MM.1S (cell line): ENCODE results near the gene AQP2.

Source experiments
- DNase-seq: peaks from one replicate; pipeline ENCODE4 v3.0.0-alpha.2; 2015
- H2AFZ ChIP-seq: fragments of 300-600 bp; sonication (generic); 2 replicates; pipeline ENCODE4 v1.6.0; 2016; ENCODE audit warnings: antibody characterized with exemption, low read length
- H3F3A ChIP-seq: fragments of 300-600 bp; sonication (generic); 2 replicates; pipeline ENCODE4 v1.6.1; 2016; ENCODE audit warnings: mild to moderate bottlenecking, antibody characterized with exemption, low read length, moderate library complexity, mixed read lengths; ENCODE audit not compliant: insufficient read depth
- H3K27ac ChIP-seq: fragments of 300-600 bp; sonication (generic); 2 replicates; pipeline ENCODE4 v1.5.1; 2016; ENCODE audit warnings: mild to moderate bottlenecking, low read length
- H3K27me3 ChIP-seq: fragments of 300-600 bp; sonication (generic); replicated peaks from 2 replicates; pipeline ENCODE4 v1.6.0; 2016; ENCODE audit warnings: low read length; ENCODE audit not compliant: insufficient read depth
- H3K36me3 ChIP-seq: fragments of 300-600 bp; sonication (generic); replicated peaks from 2 replicates; pipeline ENCODE4 v1.6.1; 2016; ENCODE audit warnings: mild to moderate bottlenecking, low read length, mixed read lengths; ENCODE audit not compliant: insufficient read depth
- H3K4me1 ChIP-seq: fragments of 300-600 bp; sonication (generic); 2 replicates; pipeline ENCODE4 v1.6.1; 2016; ENCODE audit warnings: low read length, mixed read lengths
- H3K4me2 ChIP-seq: fragments of 300-600 bp; sonication (generic); 2 replicates; pipeline ENCODE4 v1.6.0; 2016; ENCODE audit warnings: low read depth, low read length
- H3K4me3 ChIP-seq: fragments of 300-600 bp; sonication (generic); 2 replicates; pipeline ENCODE4 v1.5.1; 2016; ENCODE audit warnings: low read length, mixed read lengths
- H3K79me2 ChIP-seq: fragments of 300-600 bp; sonication (generic); 2 replicates; pipeline ENCODE4 v1.6.1; 2016; ENCODE audit warnings: mixed run types, low read length, mixed read lengths
- H3K9ac ChIP-seq: fragments of 300-600 bp; sonication (generic); 2 replicates; pipeline ENCODE4 v1.6.1; 2016; ENCODE audit warnings: low read length, mixed read lengths
- H3K9me2 ChIP-seq: fragments of 300-600 bp; sonication (generic); replicated peaks from 2 replicates; pipeline ENCODE4 v1.6.1; 2016; ENCODE audit warnings: mild to moderate bottlenecking, low read length, mixed read lengths; ENCODE audit not compliant: insufficient read depth
- H3K9me3 ChIP-seq: fragments of 300-600 bp; sonication (generic); replicated peaks from 2 replicates; pipeline ENCODE4 v1.6.1; 2016; ENCODE audit warnings: mild to moderate bottlenecking, low read length, mixed read lengths; ENCODE audit not compliant: insufficient read depth
- H4K20me1 ChIP-seq: fragments of 300-600 bp; sonication (generic); 2 replicates; pipeline ENCODE4 v1.6.1; 2016; ENCODE audit warnings: mild to moderate bottlenecking, low read length, moderate library complexity, mixed read lengths; ENCODE audit not compliant: insufficient read depth
- EZH2 ChIP-seq: fragments of 300-600 bp; sonication (generic); optimal IDR thresholded peaks from 2 replicates; pipeline ENCODE3; 2017; ENCODE audit warnings: low read depth, mild to moderate bottlenecking, antibody characterized with exemption, low read length, mixed read lengths
- EZH2phosphoT487 ChIP-seq: fragments of 300-600 bp; sonication (generic); IDR thresholded peaks from 2 replicates; pipeline ENCODE4 v1.6.1; 2018; ENCODE audit warnings: antibody characterized with exemption, low read length
- TF ChIP-seq, protein P1 (sequence below): fragments of 300-600 bp; sonication (generic); IDR thresholded peaks from 2 replicates; pipeline ENCODE4 v1.5.1; 2016; ENCODE audit warnings: antibody characterized with exemption, low read length, mixed read lengths

AQP2 gene

GRCh38 chr12:49952391-49953055 lies 2.0 kb downstream of the AQP2 start:
- Histone ChIP-seq H3K27me3 (peaks cover 32% of the 10 kb centered on the region), H3F3A (no peaks in the 10 kb centered on the region), H3K9me2 (no peaks in the 10 kb centered on the region), H2AFZ (no peak overlapping the region), H3K9ac (no peak overlapping the region), H3K4me1 (no peaks in the 10 kb centered on the region), H3K4me2 (no peak overlapping the region), H3K36me3 (no peaks in the 10 kb centered on the region), H3K27ac (no peak overlapping the region), H3K9me3 (no peaks in the 10 kb centered on the region), H3K79me2 (no peaks in the 10 kb centered on the region), H3K4me3 (no peak overlapping the region), H4K20me1 (no peaks in the 10 kb centered on the region)
- no peak for DNase-seq
- TF ChIP-seq EZH2phosphoT487 (no peak), EZH2 (no peak)
- TF ChIP-seq, protein P1, sequence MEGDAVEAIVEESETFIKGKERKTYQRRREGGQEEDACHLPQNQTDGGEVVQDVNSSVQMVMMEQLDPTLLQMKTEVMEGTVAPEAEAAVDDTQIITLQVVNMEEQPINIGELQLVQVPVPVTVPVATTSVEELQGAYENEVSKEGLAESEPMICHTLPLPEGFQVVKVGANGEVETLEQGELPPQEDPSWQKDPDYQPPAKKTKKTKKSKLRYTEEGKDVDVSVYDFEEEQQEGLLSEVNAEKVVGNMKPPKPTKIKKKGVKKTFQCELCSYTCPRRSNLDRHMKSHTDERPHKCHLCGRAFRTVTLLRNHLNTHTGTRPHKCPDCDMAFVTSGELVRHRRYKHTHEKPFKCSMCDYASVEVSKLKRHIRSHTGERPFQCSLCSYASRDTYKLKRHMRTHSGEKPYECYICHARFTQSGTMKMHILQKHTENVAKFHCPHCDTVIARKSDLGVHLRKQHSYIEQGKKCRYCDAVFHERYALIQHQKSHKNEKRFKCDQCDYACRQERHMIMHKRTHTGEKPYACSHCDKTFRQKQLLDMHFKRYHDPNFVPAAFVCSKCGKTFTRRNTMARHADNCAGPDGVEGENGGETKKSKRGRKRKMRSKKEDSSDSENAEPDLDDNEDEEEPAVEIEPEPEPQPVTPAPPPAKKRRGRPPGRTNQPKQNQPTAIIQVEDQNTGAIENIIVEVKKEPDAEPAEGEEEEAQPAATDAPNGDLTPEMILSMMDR = no peak

GRCh38 chr12:49953151-49953550 lies 2.6 kb downstream of the AQP2 start:
- no peaks in the 10 kb centered on the region for H4K20me1 ChIP-seq
- H3K4me1 ChIP-seq = no peaks in the 10 kb centered on the region
- DNase-seq = no peak
- H3F3A ChIP-seq = no peaks in the 10 kb centered on the region
- peaks cover 38% of the 10 kb centered on the region for H3K27me3 ChIP-seq
- H3K36me3 ChIP-seq = no peaks in the 10 kb centered on the region
- no peak overlapping the region for H3K27ac ChIP-seq
- no peaks in the 10 kb centered on the region for H3K9me3 ChIP-seq
- no peaks in the 10 kb centered on the region for H3K9me2 ChIP-seq
- H2AFZ ChIP-seq = no peak overlapping the region
- no peaks in the 10 kb centered on the region for H3K79me2 ChIP-seq
- H3K9ac ChIP-seq = no peak overlapping the region
- TF ChIP-seq EZH2phosphoT487 = no peak
- no peak for TF ChIP-seq EZH2
- TF ChIP-seq, protein P1 = no peak
- no peak overlapping the region for H3K4me3 ChIP-seq
- no peak overlapping the region for H3K4me2 ChIP-seq

DNA sequence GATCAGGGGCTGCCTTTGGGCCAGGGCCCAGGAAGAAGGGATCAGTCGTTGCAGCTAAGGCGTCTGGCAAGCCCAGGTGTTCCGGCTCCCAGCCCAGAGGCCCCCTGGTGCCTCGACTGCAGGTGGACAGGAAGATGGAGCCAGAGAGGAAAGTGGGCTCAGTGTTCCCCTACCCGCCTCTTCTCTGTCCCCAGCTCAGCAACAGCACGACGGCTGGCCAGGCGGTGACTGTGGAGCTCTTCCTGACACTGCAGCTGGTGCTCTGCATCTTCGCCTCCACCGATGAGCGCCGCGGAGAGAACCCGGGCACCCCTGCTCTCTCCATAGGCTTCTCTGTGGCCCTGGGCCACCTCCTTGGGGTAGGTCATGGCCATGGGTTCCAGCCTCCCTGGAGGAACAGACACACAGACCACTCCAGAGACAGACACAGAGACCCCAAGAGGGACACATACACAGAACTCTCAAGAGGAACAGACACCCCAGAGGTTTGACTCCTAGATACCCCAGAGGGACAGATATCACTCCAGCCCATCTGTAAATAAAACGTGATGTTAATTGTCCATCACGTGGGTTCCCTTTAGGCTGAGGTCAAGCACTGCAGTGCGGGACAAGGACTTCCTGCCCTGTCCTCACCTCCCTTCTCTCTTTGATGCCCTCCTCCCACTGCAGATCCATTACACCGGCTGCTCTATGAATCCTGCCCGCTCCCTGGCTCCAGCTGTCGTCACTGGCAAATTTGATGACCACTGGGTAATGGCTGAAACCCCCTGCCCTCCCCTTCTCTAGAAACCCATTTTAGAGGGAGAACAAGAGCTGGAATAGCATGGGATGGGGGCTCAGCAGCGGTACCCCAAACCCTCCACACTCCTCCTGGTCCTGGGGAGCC lies 3.7 kb downstream of the AQP2 start:
- Histone ChIP-seq H3K4me2 (no peak overlapping the region), H3K79me2 (no peaks in the 10 kb centered on the region), H3K9me2 (no peaks in the 10 kb centered on the region), H3K27me3 (peaks cover 44% of the 10 kb centered on the region), H3K4me3 (no peak overlapping the region), H3F3A (no peaks in the 10 kb centered on the region), H2AFZ (no peak overlapping the region), H3K4me1 (no peaks in the 10 kb centered on the region), H3K36me3 (no peaks in the 10 kb centered on the region), H3K9ac (no peak overlapping the region), H3K9me3 (no peaks in the 10 kb centered on the region), H3K27ac (no peak overlapping the region), H4K20me1 (no peaks in the 10 kb centered on the region)
- TF ChIP-seq, protein P1 = no peak
- TF ChIP-seq EZH2 (no peak), EZH2phosphoT487 (no peak)
- no peak for DNase-seq
